Astrocyte of the spinal cord (primary cell): ENCODE results near the gene ATRNL1.
A peak's percentile ranks its signal among the peaks of the same experiment; 100 is the strongest.
"Not testable (repeated sequence)": the region's sequence is repeated elsewhere in the genome, so short reads cannot be mapped to it uniquely, and the experiment has no call there.

Experiments
- DNase-seq: peaks from one replicate; pipeline ENCODE4 v3.0.0; 2011; ENCODE audit warnings: low read depth, low spot score
- H3K4me3 ChIP-seq: 2 replicates; pipeline ENCODE4 v1.5.1; 2011; ENCODE audit warnings: low read depth, mild to moderate bottlenecking, low read length, moderate library complexity
- CTCF ChIP-seq: IDR thresholded peaks from 2 replicates; pipeline ENCODE4 v1.5.1; 2012; ENCODE audit warnings: low read depth, mild to moderate bottlenecking, low read length, inconsistent platforms
- in situ Hi-C: cut with HindIII; loops from 2 replicates; pipeline ENCODE4 v1.10.0; 2017; ENCODE audit warnings: low sequenced_read_pairs

The ATRNL1 gene

GRCh38 chr10:115093776-115094408, 727 bp downstream of the ATRNL1 start:
- peak overlapping the region; percentile 55 for H3K4me3 ChIP-seq
- TF ChIP-seq CTCF, result peak; percentile 30
- DNase-seq, result no peak
- in situ Hi-C loops, result no loop called here

GRCh38 chr10:115094416-115095140, 1.4 kb downstream of the ATRNL1 start:
- no peak for DNase-seq
- no peak for TF ChIP-seq CTCF
- no peak overlapping the region for H3K4me3 ChIP-seq
- in situ Hi-C loops, result no loop called here

GRCh38 chr10:115095758-115096157, 2.6 kb downstream of the ATRNL1 start:
- H3K4me3 ChIP-seq, result no peak overlapping the region
- DNase-seq, result no peak
- in situ Hi-C loops, result no loop called here
- no peak for TF ChIP-seq CTCF

- TF ChIP-seq CTCF, result no peak
- DNase-seq, result no peak
- H3K4me3 ChIP-seq, result no peak overlapping the region
- in situ Hi-C loops, result no loop called here
Measured at GRCh38 chr10:115103700-115104099, 10.5 kb downstream of the ATRNL1 start.

- DNase-seq, H3K4me3 ChIP-seq, in situ Hi-C loops: not testable (repeated sequence)
Measured at GRCh38 chr10:115105411-115105810, 12.2 kb downstream of the ATRNL1 start.

GRCh38 chr10:115107830-115108229, 14.7 kb downstream of the ATRNL1 start:
- in situ Hi-C loops, result no loop called here
- DNase-seq, result no peak
- no peak overlapping the region for H3K4me3 ChIP-seq
- TF ChIP-seq CTCF, result no peak

- H3K4me3 ChIP-seq, result no peak overlapping the region
- DNase-seq, result no peak
- in situ Hi-C loops, result no loop called here
- TF ChIP-seq CTCF, result no peak
Measured at GRCh38 chr10:115117301-115117700, 24.1 kb downstream of the ATRNL1 start.
